GM12878 (cell line): ENCODE measurements around the gene DPAGT1. TPM values are rescaled to one million over a fixed set of nuclear protein-coding genes. Genes with fewer than 3 reads are reported as not detected.

ENCODE experiments used
- ATAC-seq: fragments of 200-7000 bp; cut with Tn5 transposase; 3 replicates; pipeline ENCODE4 v1.9.1; 2020; ENCODE audit warnings: mild to moderate bottlenecking, moderate library complexity
- BruUV-seq: library from RNA; stranded (reverse); fragments of 400-500 nt; replicated peaks from 2 replicates; lab custom pipeline; 2021; lab: Mats Ljungman, UMichigan
- CTCF ChIA-PET: fragments of 300-600 bp; sonication (Branson Sonifier 250); formaldehyde crosslinking; extraction: SDS; loops from one replicate; lab custom pipeline; 2021; ENCODE audit warnings: inconsistent platforms; lab: Yijun Ruan, JAX
- POLR2A ChIA-PET: fragments of 350-600 bp; formaldehyde crosslinking; extraction: SDS; loops from one replicate; lab custom pipeline; 2021; ENCODE audit warnings: inconsistent platforms; lab: Charles Lee
- RAD21 ChIA-PET: fragments of 300-600 bp; sonication (Branson Sonifier 250); formaldehyde crosslinking; loops from one replicate; lab custom pipeline; 2023; ENCODE audit warnings: antibody characterized with exemption; ENCODE audit not compliant: unreplicated experiment; lab: Charles Lee
- SMC1A ChIA-PET: fragments of 300-600 bp; sonication (Branson Sonifier 250); formaldehyde crosslinking; loops from one replicate; lab custom pipeline; 2023; ENCODE audit not compliant: unreplicated experiment, uncharacterized antibody; lab: Charles Lee
- DNase-seq: peaks from one replicate; pipeline ENCODE4 v3.0.0-alpha.2; 2011; ENCODE audit warnings: low read depth, low spot score
- FAIRE-seq: peaks from 3 replicates; lab custom pipeline; 2011; peaks lifted over from hg19 to GRCh38; lab: Jason Lieb, UNC
- H2AFZ ChIP-seq: 2 replicates; pipeline ENCODE4 v1.6.0; 2011; ENCODE audit warnings: low read depth, low read length, control low read depth; ENCODE audit not compliant: control insufficient read depth
- H3K27ac ChIP-seq: 2 replicates; pipeline ENCODE4 v1.5.1; 2011; ENCODE audit warnings: control low read depth; ENCODE audit not compliant: control insufficient read depth, insufficient read depth
- H3K27me3 ChIP-seq, 2 experiments: replicated peaks in 1 of 2; 2 replicates each; pipeline versions ENCODE4 v1.6.0 to v1.6.1; 2011; ENCODE audit warnings: low read length in 1 of 2; ENCODE audit not compliant: control insufficient read depth in 2 of 2, insufficient read depth in 2 of 2
- H3K36me3 ChIP-seq, 2 experiments: 2 replicates each; pipeline ENCODE4 v1.5.1; 2011; ENCODE audit warnings: low read length in 1 of 2; ENCODE audit not compliant: control insufficient read depth in 2 of 2, insufficient read depth in 2 of 2
- H3K4me1 ChIP-seq: 2 replicates; pipeline ENCODE4 v1.6.1; 2011; ENCODE audit warnings: mild to moderate bottlenecking, low read length, moderate library complexity, mixed read lengths; ENCODE audit not compliant: control insufficient read depth, insufficient read depth
- H3K4me2 ChIP-seq: 2 replicates; pipeline ENCODE4 v1.6.0; 2011; ENCODE audit warnings: control low read depth; ENCODE audit not compliant: control insufficient read depth, insufficient read depth
- H3K4me3 ChIP-seq: fragments of 200-600 bp; sonication (generic); 2 replicates; pipeline ENCODE4 v1.5.1; 2016
- H3K79me2 ChIP-seq: 2 replicates; pipeline ENCODE4 v1.6.0; 2011; ENCODE audit warnings: low read length; ENCODE audit not compliant: control insufficient read depth, insufficient read depth
- H3K9ac ChIP-seq: 2 replicates; pipeline ENCODE4 v1.8.0; 2011; ENCODE audit warnings: low read length, control low read depth, mixed read lengths; ENCODE audit not compliant: control insufficient read depth, insufficient read depth
- H3K9me3 ChIP-seq: replicated peaks from 3 replicates; pipeline ENCODE4 v1.5.1; 2011; ENCODE audit warnings: mild to moderate bottlenecking, low read length; ENCODE audit not compliant: control insufficient read depth, insufficient read depth
- H4K20me1 ChIP-seq: 2 replicates; pipeline ENCODE4 v1.6.0; 2011; ENCODE audit not compliant: control insufficient read depth, insufficient read depth
- ASH2L ChIP-seq: fragments of 300-600, 200-600 bp; sonication (generic); IDR thresholded peaks from 2 replicates; pipeline ENCODE4 v1.6.1; 2017; ENCODE audit warnings: low read depth, mild to moderate bottlenecking, borderline replicate concordance
- BRCA1 ChIP-seq: IDR thresholded peaks from 2 replicates; pipeline ENCODE4 v1.6.1; 2011; ENCODE audit warnings: low read depth, low read length, improper control_type of control experiment
- CHD2 ChIP-seq: IDR thresholded peaks from 2 replicates; pipeline ENCODE4 v1.6.1; 2011; ENCODE audit warnings: low read depth, low read length, improper control_type of control experiment, borderline replicate concordance
- CREM ChIP-seq: IDR thresholded peaks from 2 replicates; pipeline ENCODE4 v1.6.1; 2014; ENCODE audit warnings: antibody characterized with exemption, low read depth
- HDAC2 ChIP-seq: fragments of 200-600 bp; sonication (generic); IDR thresholded peaks from 2 replicates; pipeline ENCODE4 v1.6.1; 2017
- MYC ChIP-seq: IDR thresholded peaks from 2 replicates; pipeline ENCODE4 v1.6.1; 2011; ENCODE audit warnings: mild to moderate bottlenecking, low read length, moderate library complexity, inconsistent platforms; ENCODE audit not compliant: insufficient read depth, insufficient replicate concordance, insufficient read length, severe bottlenecking
- POLR2A ChIP-seq: IDR thresholded peaks from 2 replicates; pipeline ENCODE4 v1.6.1; 2011; ENCODE audit warnings: low read depth, mild to moderate bottlenecking, low read length
- POLR2AphosphoS5 ChIP-seq: IDR thresholded peaks from 2 replicates; pipeline ENCODE4 v1.6.1; 2011; ENCODE audit warnings: mild to moderate bottlenecking, low read length, inconsistent platforms
- RELA ChIP-seq: fragments of 450-650 bp; IDR thresholded peaks from 2 replicates; pipeline ENCODE4 v1.8.0; 2014; ENCODE audit warnings: borderline replicate concordance; ENCODE audit not compliant: partially characterized antibody
- SREBF2 ChIP-seq: IDR thresholded peaks from 2 replicates; pipeline ENCODE4 v1.6.1; 2012; ENCODE audit warnings: mild to moderate bottlenecking, low read length
- ZNF207 ChIP-seq: fragments of 450-650 bp; IDR thresholded peaks from 2 replicates; pipeline ENCODE4 v1.6.1; 2014; ENCODE audit warnings: antibody characterized with exemption, mild to moderate bottlenecking, borderline replicate concordance
- WGBS: methylation state at CpG from one replicate; pipeline ENCODE4 v1.1.6; 2016; ENCODE audit warnings: low lambda C conversion rate; ENCODE audit not compliant: insufficient replicate concordance, insufficient coverage; ENCODE audit errors: missing lambda C conversion rate; 5-methylcytosine and 5-hydroxymethylcytosine counted together
- in situ Hi-C: fragments of 300-500 bp; cut with MboI; formaldehyde crosslinking; loops from 9 replicates; pipeline ENCODE4 v1.14.3; 2018; ENCODE audit warnings: mixed read lengths
- intact Hi-C: fragments of 100-400 bp; cut with micrococcal nuclease; formaldehyde crosslinking; loops from one replicate; pipeline ENCODE4 v1.14.2; 2022; ENCODE audit not compliant: unreplicated experiment
- polyA plus RNA-seq, 11 experiments: library from polyadenylated mRNA; depleted of rRNA in 4 of 11; unstranded in 6 of 11; stranded (reverse) in 5 of 11; fragments of >200 nt; fragmentation: Nextera tagmentation in 4 of 11; fragmentation: Illumina TruSeq in 1 of 11; extraction: Ambion mirVana in 4 of 11; extraction: Trizol in 1 of 11; gene quantifications; 1 replicate in 1 of 11; 2 replicates in 10 of 11; pipeline versions ENCODE4 v1.2.1 to v1.2.3, GENCODE V29; 2011 to 2016; ENCODE audit warnings: inconsistent platforms in 2 of 11, missing spikeins in 2 of 11, low read depth in 1 of 11
- total RNA-seq, 4 experiments: library from RNA; depleted of rRNA in 3 of 4; stranded (reverse); fragments of >200 nt in 3 of 4; fragmentation: Illumina TruSeq in 1 of 4; extraction: Trizol in 1 of 4; gene quantifications; 2 replicates each; pipeline versions ENCODE4 v1.2.1 to v1.2.3, GENCODE V29; 2013 to 2021
- TF ChIP-seq, protein P1 (sequence below): fragments of 450-650 bp; IDR thresholded peaks from 2 replicates; pipeline ENCODE4 v1.6.1; 2018; ENCODE audit warnings: mild to moderate bottlenecking, low read depth, moderate library complexity; ENCODE audit not compliant: partially characterized antibody
- TF ChIP-seq, protein P2 (sequence below): fragments of 450-650 bp; IDR thresholded peaks from 2 replicates; pipeline ENCODE4 v1.6.1; 2016; ENCODE audit warnings: mild to moderate bottlenecking

DPAGT1 gene
- total and polyA plus RNA-seq, 10 of the 15 experiments (the other 5 are each of a cell fraction or from before 2014, with no cell fraction given): 20.5 to 95.6 (median 54.3) TPM

DNA sequence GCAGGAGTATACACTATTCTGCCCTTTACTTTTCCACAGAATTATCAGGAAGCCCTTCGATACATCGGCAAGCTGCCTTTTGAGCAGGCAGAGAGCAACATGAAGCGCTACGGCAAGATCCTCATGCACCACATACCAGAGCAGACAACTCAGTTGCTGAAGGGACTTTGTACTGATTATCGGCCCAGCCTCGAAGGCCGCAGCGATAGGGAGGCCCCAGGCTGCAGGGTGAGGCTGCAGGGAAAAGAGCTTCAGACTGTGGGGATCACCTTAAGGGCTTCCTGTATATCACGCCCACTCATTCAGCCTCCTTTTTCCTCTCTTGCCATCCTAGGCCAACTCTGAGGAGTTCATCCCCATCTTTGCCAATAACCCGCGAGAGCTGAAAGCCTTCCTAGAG, 23.8 kb downstream of the DPAGT1 start:
- Histone ChIP-seq H4K20me1 (no peaks in the 10 kb centered on the region), H3K9ac (no peak overlapping the region), H3K36me3 (peaks cover 19 to 24% of the 10 kb centered on the region in 2 experiments), H3K27me3 (no peaks in the 10 kb centered on the region), H3K4me2 (no peak overlapping the region), H3K4me1 (no peaks in the 10 kb centered on the region), H3K4me3 (no peak overlapping the region), H3K27ac (no peak overlapping the region), H3K9me3 (no peaks in the 10 kb centered on the region)
- no peak for DNase-seq
- no TSS peak for BruUV-seq
- ChIA-PET SMC1A (no interaction called here), CTCF (no interaction called here), RAD21 (no interaction called here)
- intact Hi-C loops: no loop called here
- 95% methylated on average over 11 of the region's 11 CpGs for WGBS
- ATAC-seq: no peak
- TF ChIP-seq MYC (no peak), RELA (no peak), CREM (no peak), POLR2AphosphoS5 (no peak), SREBF2 (no peak), BRCA1 (no peak), POLR2A (no peak), ASH2L (no peak), ZNF207 (no peak), HDAC2 (no peak), CHD2 (no peak)
- TF ChIP-seq, protein P1, sequence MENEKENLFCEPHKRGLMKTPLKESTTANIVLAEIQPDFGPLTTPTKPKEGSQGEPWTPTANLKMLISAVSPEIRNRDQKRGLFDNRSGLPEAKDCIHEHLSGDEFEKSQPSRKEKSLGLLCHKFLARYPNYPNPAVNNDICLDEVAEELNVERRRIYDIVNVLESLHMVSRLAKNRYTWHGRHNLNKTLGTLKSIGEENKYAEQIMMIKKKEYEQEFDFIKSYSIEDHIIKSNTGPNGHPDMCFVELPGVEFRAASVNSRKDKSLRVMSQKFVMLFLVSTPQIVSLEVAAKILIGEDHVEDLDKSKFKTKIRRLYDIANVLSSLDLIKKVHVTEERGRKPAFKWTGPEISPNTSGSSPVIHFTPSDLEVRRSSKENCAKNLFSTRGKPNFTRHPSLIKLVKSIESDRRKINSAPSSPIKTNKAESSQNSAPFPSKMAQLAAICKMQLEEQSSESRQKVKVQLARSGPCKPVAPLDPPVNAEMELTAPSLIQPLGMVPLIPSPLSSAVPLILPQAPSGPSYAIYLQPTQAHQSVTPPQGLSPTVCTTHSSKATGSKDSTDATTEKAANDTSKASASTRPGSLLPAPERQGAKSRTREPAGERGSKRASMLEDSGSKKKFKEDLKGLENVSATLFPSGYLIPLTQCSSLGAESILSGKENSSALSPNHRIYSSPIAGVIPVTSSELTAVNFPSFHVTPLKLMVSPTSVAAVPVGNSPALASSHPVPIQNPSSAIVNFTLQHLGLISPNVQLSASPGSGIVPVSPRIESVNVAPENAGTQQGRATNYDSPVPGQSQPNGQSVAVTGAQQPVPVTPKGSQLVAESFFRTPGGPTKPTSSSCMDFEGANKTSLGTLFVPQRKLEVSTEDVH: no peak
- TF ChIP-seq, protein P2, sequence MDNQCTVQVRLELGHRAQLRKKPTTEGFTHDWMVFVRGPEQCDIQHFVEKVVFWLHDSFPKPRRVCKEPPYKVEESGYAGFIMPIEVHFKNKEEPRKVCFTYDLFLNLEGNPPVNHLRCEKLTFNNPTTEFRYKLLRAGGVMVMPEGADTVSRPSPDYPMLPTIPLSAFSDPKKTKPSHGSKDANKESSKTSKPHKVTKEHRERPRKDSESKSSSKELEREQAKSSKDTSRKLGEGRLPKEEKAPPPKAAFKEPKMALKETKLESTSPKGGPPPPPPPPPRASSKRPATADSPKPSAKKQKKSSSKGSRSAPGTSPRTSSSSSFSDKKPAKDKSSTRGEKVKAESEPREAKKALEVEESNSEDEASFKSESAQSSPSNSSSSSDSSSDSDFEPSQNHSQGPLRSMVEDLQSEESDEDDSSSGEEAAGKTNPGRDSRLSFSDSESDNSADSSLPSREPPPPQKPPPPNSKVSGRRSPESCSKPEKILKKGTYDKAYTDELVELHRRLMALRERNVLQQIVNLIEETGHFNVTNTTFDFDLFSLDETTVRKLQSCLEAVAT: no peak
- TF ChIP-seq, all 136 proteins: peak for 0
- Histone ChIP-seq H3K79me2 (no peaks in the 10 kb centered on the region), H2AFZ (no peak overlapping the region)
- POLR2A ChIA-PET: no interaction called here
- in situ Hi-C loops: no loop called here
- no peak for FAIRE-seq
